Neuron (in vitro differentiated cells): ENCODE measurements around the gene SMTNL1.

Experiments used
- H2AFZ ChIP-seq: one replicate; pipeline ENCODE4 v1.6.1; 2013; ENCODE audit warnings: low read depth, mild to moderate bottlenecking, inconsistent platforms, low read length, moderate library complexity
- H3K27me3 ChIP-seq: one replicate; pipeline ENCODE4 v1.6.1; 2013; ENCODE audit warnings: low read length; ENCODE audit not compliant: insufficient read depth
- H3K36me3 ChIP-seq: one replicate; pipeline ENCODE4 v1.6.1; 2013; ENCODE audit warnings: low read length; ENCODE audit not compliant: insufficient read depth
- H3K4me1 ChIP-seq: one replicate; pipeline ENCODE4 v1.6.1; 2013; ENCODE audit warnings: low read length; ENCODE audit not compliant: insufficient read depth
- H3K4me3 ChIP-seq: 2 replicates; pipeline ENCODE4 v1.5.1; 2013; ENCODE audit warnings: mild to moderate bottlenecking, low read length, moderate library complexity
- H3K9me3 ChIP-seq: one replicate; pipeline ENCODE4 v1.6.1; 2013; ENCODE audit warnings: low read length

SMTNL1 gene

DNA sequence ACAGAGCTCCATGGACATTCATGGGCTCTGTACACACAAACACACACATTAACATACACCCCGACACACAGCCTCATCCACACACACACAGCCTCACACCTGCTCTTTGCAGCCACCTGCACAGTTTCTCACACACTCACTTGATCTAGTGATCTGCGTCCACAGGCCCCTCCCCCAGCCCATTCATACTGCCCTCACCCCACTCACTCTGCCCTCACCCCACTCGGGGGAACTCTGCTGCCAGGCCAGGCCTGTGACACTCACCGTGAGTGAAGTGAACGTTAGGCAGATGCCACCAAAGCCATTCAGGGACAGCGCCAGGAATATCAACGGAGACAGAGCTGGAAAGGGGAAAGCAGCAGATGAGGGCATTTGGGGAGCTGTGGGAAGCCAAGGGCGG lies 36.9 kb upstream of the SMTNL1 start:
- H3K9me3 ChIP-seq = no peaks in the 10 kb centered on the region
- H2AFZ ChIP-seq = no peak overlapping the region
- no peak overlapping the region for H3K4me3 ChIP-seq
- H3K27me3 ChIP-seq = no peaks in the 10 kb centered on the region
- H3K4me1 ChIP-seq = peaks cover 11% of the 10 kb centered on the region
- H3K36me3 ChIP-seq = no peaks in the 10 kb centered on the region

GRCh38 chr11:57500926-57501325 lies 36.5 kb upstream of the SMTNL1 start:
- Histone ChIP-seq H3K4me3 (no peak overlapping the region), H3K36me3 (no peaks in the 10 kb centered on the region), H2AFZ (no peak overlapping the region), H3K4me1 (peaks cover 11% of the 10 kb centered on the region), H3K9me3 (no peaks in the 10 kb centered on the region), H3K27me3 (no peaks in the 10 kb centered on the region)

GRCh38 chr11:57501953-57502352 lies 35.4 kb upstream of the SMTNL1 start:
- Histone ChIP-seq H3K4me1 (peaks cover 11% of the 10 kb centered on the region), H3K27me3 (no peaks in the 10 kb centered on the region), H3K4me3 (no peak overlapping the region), H3K36me3 (no peaks in the 10 kb centered on the region), H2AFZ (no peak overlapping the region), H3K9me3 (no peaks in the 10 kb centered on the region)

DNA sequence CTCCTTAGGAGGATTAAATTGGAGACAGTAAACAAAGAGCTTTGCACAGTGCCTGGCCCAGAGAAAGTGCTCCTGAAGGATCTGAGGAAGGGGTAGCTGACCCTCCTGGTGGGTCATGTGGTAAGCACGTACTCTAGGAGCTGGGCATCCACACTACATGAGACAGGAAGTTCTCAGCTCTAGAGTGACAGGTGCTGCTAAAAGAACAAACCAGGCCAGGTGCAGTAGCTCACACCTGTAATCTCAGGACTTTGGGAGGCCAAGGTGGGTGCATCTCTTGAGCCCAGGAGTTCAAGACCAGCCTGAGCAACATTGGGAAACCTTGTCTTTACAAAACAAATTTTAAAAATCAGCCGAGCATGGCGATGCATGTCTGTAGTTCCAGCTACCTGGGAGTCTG lies 35.0 kb upstream of the SMTNL1 start:
- H3K4me3 ChIP-seq = no peak overlapping the region

DNA sequence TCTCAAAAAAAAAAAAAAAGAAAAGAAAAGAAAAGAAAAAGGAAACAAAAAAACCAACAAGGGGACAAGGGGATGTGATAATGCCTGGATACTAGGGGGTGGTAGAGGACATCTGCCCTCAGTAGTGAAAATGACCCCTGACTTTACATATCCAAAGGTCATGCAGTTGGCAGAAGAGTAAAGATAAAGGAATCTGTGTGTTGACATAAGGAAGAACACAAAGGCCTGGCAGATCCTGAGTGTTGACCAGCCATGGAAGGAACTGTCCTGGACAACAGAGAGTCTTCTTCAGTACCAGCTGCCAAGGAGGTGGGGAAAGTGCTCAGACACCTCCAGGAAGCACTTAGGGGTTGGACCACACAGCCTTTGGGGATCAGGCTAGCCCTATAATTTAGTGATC lies 34.5 kb upstream of the SMTNL1 start:
- Histone ChIP-seq H2AFZ (no peak overlapping the region), H3K9me3 (no peaks in the 10 kb centered on the region), H3K36me3 (no peaks in the 10 kb centered on the region), H3K27me3 (no peaks in the 10 kb centered on the region), H3K4me3 (no peak overlapping the region), H3K4me1 (peaks cover 11% of the 10 kb centered on the region)

More for the DNA sequence above, 35.0 kb upstream of the SMTNL1 start:
- peaks cover 11% of the 10 kb centered on the region for H3K4me1 ChIP-seq
- no peaks in the 10 kb centered on the region for H3K27me3 ChIP-seq
- H2AFZ ChIP-seq = no peak overlapping the region
- H3K36me3 ChIP-seq = no peaks in the 10 kb centered on the region
- H3K9me3 ChIP-seq = no peaks in the 10 kb centered on the region

DNA sequence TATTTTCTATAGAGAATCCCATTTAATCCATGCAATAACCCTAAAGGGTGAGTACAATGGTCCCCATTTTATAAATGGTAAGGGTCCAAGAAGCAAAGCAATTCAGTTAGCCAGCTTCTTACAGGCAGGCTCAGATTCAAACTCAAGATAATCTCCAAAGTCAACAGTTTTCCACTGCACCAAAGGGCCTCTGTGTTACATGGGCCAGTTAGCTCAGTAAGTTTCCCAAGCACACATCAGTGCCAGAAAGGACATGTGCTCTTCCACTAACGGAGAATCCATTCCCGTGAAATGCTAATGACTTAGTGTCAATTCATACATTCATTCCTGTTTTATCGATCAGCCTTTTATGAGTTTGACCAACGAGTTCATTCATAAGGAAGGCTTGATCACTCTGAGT lies 32.9 kb upstream of the SMTNL1 start:
- H3K4me3 ChIP-seq = no peak overlapping the region
- no peaks in the 10 kb centered on the region for H3K9me3 ChIP-seq
- H3K36me3 ChIP-seq = no peaks in the 10 kb centered on the region
- no peaks in the 10 kb centered on the region for H3K27me3 ChIP-seq
- no peak overlapping the region for H2AFZ ChIP-seq
- peaks cover 8% of the 10 kb centered on the region for H3K4me1 ChIP-seq

DNA sequence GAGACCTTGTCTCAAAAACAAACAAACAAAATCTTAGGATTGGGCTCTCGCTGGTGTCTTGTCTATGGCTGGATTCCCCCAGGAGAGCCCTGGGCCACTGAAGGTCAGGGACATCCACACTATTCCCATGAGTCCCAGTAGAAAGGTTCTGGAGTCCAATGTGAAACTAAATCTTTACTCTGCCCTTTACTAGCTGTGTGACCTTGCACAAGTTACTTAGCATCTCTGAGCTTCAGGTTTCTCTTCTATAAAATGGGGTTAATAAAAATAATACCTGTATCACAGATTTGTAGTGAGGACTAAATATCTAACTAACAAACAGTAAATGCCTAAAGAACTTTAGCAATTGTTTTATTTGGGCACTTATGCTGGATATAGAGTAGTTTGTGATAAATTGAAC lies 30.9 kb upstream of the SMTNL1 start:
- no peaks in the 10 kb centered on the region for H3K9me3 ChIP-seq
- H3K27me3 ChIP-seq = no peaks in the 10 kb centered on the region
- H3K36me3 ChIP-seq = no peaks in the 10 kb centered on the region
- no peaks in the 10 kb centered on the region for H3K4me1 ChIP-seq
- no peak overlapping the region for H3K4me3 ChIP-seq
- no peak overlapping the region for H2AFZ ChIP-seq

DNA sequence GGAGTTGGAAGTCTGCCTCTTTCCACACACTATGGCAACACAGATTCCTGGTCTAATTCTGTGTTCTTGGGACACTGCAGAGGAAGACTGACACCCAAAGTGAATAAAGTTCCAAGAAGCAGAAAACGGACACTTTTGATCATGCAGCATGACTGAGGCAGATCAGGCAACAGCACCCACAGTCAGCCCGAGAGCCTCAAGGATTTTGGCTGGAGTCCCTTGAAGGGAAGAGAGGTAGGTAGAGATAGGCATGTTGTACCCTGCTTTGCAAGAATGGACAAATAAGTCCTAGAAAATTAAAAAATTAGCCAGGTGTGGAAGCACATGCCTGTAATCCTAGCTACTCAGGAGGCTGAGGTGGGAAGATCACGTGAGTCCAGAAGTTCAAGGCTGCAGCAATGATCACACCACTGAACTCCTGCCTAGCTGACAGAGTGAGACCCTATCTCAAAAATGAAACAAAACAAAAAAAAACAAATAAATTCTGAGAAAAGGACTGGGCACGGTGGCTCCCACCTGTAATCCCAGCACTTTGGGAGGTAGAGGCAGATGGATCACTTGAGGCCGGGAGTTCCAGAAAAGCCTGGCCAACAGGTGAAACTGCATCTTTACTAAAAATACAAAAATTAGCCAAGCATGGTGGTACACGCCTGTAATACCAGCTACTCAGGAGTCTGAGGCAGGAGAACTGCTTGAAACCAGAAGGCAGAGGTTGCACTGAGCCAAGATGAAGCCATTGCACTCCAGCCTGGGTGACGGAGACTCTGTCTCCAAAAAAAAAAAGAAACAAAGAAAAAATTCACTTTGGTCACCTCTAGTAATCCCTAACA lies 28.8 kb upstream of the SMTNL1 start:
- Histone ChIP-seq H3K27me3 (no peaks in the 10 kb centered on the region), H3K4me3 (no peak overlapping the region), H3K36me3 (no peaks in the 10 kb centered on the region), H3K4me1 (no peaks in the 10 kb centered on the region), H2AFZ (no peak overlapping the region), H3K9me3 (no peaks in the 10 kb centered on the region)

DNA sequence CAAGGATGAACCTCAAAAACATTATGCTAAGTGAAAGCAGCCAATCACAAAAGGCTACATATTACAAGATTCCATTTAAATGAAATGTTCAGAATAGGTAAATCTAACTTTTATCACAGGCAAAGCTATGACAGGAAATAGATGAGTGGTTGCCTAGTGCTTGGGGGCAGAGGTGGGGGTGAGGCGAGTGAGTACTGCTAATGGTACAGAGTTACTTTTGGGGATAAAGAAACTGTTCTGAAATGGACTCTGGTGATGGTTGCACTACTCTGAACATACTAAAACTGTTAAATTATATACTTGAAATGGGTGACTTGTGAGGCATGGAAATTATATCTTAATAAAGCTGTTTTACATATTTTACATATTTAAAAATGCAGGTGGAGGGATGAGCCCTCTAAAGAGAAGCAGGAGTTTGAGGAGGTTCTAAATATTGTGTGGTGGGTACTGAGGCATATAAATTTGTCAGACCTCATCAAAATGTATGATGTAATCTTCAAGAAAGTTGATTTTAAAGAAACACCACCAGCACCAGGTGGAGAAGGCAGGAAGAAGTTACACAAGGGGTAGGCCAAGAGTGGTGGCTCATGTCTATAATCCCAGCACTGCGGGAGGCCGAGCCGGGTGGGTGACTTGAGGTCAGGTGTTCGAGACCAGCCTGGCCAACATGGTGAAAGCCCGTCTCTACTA lies 25.5 kb upstream of the SMTNL1 start:
- Histone ChIP-seq H3K9me3 (no peaks in the 10 kb centered on the region), H2AFZ (no peak overlapping the region), H3K27me3 (no peaks in the 10 kb centered on the region), H3K36me3 (no peaks in the 10 kb centered on the region), H3K4me1 (peaks cover 12% of the 10 kb centered on the region), H3K4me3 (no peak overlapping the region)

DNA sequence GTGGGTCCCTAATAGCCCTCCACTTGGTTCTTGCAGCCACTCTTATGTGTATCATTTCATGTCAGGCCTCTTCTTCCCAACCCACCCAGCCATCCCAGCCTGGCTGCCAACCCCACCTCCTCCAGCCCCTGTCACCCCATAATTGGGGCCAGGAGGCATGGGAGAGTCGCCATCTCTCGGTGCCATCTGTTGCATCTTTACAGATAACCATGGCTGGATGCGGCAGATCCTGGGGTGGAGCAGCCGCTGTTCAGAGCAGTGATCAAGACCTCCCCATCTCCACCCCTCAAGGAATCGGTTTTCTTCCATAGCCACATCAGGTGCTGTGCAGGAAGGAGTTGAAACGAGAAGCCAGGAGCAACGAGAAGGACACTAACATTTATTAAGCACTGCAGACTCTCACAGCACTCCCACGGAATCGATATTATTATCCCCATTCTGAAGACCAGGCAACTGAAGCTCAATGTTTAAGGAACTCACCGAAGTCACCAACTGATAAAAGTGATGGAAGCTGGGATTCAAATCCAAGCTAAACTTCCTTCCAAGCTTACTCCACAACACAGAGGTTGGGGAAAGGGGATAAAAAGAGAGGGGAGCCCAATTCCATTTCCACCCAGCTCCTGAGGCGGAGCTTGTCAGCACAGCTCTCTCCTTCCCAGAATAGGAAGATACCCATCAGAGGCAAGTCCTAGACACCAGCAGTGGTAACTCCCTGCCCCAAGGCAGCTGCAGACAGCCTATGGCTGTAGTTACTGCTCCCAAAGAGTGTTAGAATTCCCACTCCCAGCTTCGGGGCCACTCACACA lies 24.5 kb upstream of the SMTNL1 start:
- Histone ChIP-seq H2AFZ (no peak overlapping the region), H3K9me3 (no peaks in the 10 kb centered on the region), H3K36me3 (no peaks in the 10 kb centered on the region), H3K4me1 (peaks cover 12% of the 10 kb centered on the region), H3K27me3 (no peaks in the 10 kb centered on the region), H3K4me3 (no peak overlapping the region)

GRCh38 chr11:57513452-57513795 lies 24.0 kb upstream of the SMTNL1 start:
- Histone ChIP-seq H2AFZ (no peak overlapping the region), H3K27me3 (no peaks in the 10 kb centered on the region), H3K4me3 (no peak overlapping the region), H3K9me3 (no peaks in the 10 kb centered on the region), H3K36me3 (no peaks in the 10 kb centered on the region), H3K4me1 (peaks cover 12% of the 10 kb centered on the region)

- no peaks in the 10 kb centered on the region for H3K9me3 ChIP-seq
- no peak overlapping the region for H3K4me3 ChIP-seq
- peaks cover 12% of the 10 kb centered on the region for H3K4me1 ChIP-seq
- no peaks in the 10 kb centered on the region for H3K27me3 ChIP-seq
- H2AFZ ChIP-seq = peak overlapping the region; percentile 91
- no peaks in the 10 kb centered on the region for H3K36me3 ChIP-seq
Observed at GRCh38 chr11:57513911-57514537, 23.4 kb upstream of the SMTNL1 start.
